ENCODE data around the gene TMEFF2.

DNA sequence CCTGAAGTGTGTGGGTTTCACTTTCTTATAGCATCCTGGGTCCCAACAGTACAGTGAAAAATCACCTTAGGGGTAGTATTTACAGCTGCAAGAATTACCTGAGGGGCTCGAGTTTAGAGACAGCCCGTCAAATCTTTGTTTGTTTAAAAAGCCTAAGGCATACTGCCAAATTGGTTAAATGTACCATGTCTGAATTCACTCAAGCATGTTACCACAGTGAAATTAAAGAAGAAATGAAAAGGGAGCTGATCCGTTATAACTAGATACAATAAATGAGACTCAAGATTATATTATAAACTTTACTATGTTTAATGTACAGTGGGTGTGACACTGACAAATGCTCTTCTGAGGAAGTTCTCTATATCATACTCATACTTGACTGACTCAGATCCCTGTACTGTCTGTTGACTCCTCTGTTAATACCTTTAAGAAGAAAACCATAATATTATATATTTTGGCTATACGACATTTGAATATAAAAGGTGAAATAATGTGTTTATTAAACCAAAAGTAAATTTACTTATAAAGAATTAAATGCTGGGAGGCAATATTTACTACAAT is 107.3 kb downstream of the TMEFF2 start:
- TF ChIP-seq POLR2A (IDR thresholded peaks at IDR 0.05) = no peak
- TF ChIP-seq CTCF (IDR thresholded peaks at IDR 0.05) = no peak
